B cell (primary cell): ENCODE results near the gene COL28A1.

Source experiments
- EZH2 ChIP-seq: IDR thresholded peaks from 2 replicates; pipeline ENCODE4 v1.6.1; 2012; ENCODE audit warnings: borderline replicate concordance, low read depth, mild to moderate bottlenecking, moderate library complexity, low read length; ENCODE audit not compliant: insufficient read depth, poor library complexity, severe bottlenecking
- TF ChIP-seq, protein P1 (sequence below): fragments of 200-600 bp; IDR thresholded peaks from one replicate; pipeline ENCODE4 v1.8.0; 2022; ENCODE audit warnings: antibody characterized with exemption, mild to moderate bottlenecking

DNA sequence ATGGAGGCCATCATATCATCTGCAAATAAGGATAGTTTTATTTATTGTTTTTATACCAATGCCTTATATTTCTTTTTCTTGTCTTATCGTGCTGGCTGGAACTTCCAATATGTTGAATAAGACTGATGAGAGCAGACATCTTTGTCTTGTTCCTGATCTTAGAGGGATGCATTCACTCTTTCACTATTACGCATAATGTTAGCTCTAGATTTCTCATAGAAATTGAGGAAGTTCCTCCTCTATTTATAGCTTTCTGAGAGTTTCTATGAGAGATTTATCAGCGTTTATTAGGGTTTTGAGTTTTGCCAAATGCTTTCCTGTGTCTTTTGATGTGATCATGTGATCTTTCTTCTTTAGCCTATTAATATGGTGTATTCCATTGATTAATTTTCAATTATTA lies 49.3 kb downstream of the COL28A1 start:
- TF ChIP-seq, protein P1, sequence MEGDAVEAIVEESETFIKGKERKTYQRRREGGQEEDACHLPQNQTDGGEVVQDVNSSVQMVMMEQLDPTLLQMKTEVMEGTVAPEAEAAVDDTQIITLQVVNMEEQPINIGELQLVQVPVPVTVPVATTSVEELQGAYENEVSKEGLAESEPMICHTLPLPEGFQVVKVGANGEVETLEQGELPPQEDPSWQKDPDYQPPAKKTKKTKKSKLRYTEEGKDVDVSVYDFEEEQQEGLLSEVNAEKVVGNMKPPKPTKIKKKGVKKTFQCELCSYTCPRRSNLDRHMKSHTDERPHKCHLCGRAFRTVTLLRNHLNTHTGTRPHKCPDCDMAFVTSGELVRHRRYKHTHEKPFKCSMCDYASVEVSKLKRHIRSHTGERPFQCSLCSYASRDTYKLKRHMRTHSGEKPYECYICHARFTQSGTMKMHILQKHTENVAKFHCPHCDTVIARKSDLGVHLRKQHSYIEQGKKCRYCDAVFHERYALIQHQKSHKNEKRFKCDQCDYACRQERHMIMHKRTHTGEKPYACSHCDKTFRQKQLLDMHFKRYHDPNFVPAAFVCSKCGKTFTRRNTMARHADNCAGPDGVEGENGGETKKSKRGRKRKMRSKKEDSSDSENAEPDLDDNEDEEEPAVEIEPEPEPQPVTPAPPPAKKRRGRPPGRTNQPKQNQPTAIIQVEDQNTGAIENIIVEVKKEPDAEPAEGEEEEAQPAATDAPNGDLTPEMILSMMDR: no peak
- TF ChIP-seq EZH2: no peak
